ENCODE measurements around the gene MEGF10.

DNA sequence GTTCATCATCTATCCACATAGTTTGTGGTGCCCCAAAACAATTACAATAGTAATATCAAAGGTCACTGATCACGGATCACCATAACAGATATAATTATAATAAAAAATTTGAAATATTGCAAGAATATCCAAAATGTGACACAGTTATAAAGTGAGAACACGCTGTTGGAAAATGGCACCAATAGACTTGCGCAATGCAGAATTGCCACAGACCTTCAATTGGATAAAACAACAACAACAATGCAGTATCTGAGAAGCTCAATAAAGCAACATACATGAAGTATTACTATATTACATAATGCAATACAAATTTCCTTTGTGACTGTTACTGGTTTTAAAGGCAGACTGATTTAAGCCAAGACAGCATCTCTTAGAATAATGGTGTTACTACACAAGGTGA, 182.1 kb downstream of the MEGF10 start:
- TF ChIP-seq, protein P1, sequence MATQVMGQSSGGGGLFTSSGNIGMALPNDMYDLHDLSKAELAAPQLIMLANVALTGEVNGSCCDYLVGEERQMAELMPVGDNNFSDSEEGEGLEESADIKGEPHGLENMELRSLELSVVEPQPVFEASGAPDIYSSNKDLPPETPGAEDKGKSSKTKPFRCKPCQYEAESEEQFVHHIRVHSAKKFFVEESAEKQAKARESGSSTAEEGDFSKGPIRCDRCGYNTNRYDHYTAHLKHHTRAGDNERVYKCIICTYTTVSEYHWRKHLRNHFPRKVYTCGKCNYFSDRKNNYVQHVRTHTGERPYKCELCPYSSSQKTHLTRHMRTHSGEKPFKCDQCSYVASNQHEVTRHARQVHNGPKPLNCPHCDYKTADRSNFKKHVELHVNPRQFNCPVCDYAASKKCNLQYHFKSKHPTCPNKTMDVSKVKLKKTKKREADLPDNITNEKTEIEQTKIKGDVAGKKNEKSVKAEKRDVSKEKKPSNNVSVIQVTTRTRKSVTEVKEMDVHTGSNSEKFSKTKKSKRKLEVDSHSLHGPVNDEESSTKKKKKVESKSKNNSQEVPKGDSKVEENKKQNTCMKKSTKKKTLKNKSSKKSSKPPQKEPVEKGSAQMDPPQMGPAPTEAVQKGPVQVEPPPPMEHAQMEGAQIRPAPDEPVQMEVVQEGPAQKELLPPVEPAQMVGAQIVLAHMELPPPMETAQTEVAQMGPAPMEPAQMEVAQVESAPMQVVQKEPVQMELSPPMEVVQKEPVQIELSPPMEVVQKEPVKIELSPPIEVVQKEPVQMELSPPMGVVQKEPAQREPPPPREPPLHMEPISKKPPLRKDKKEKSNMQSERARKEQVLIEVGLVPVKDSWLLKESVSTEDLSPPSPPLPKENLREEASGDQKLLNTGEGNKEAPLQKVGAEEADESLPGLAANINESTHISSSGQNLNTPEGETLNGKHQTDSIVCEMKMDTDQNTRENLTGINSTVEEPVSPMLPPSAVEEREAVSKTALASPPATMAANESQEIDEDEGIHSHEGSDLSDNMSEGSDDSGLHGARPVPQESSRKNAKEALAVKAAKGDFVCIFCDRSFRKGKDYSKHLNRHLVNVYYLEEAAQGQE (IDR thresholded peaks at IDR 0.05; ENCODE audit: borderline replicate concordance) = no peak
- TF ChIP-seq, protein P2, sequence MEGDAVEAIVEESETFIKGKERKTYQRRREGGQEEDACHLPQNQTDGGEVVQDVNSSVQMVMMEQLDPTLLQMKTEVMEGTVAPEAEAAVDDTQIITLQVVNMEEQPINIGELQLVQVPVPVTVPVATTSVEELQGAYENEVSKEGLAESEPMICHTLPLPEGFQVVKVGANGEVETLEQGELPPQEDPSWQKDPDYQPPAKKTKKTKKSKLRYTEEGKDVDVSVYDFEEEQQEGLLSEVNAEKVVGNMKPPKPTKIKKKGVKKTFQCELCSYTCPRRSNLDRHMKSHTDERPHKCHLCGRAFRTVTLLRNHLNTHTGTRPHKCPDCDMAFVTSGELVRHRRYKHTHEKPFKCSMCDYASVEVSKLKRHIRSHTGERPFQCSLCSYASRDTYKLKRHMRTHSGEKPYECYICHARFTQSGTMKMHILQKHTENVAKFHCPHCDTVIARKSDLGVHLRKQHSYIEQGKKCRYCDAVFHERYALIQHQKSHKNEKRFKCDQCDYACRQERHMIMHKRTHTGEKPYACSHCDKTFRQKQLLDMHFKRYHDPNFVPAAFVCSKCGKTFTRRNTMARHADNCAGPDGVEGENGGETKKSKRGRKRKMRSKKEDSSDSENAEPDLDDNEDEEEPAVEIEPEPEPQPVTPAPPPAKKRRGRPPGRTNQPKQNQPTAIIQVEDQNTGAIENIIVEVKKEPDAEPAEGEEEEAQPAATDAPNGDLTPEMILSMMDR (IDR thresholded peaks at IDR 0.05; ENCODE audit: poor library complexity, severe bottlenecking) = no peak
- TF ChIP-seq POLR2AphosphoS5 (IDR thresholded peaks at IDR 0.05) = no peak
- TF ChIP-seq SMC3 (conservative IDR thresholded peaks at IDR 0.05; ENCODE audit: poor library complexity) = no peak
- no peak for TF ChIP-seq EZH2 (IDR thresholded peaks at IDR 0.05; ENCODE audit: borderline replicate concordance, insufficient read depth, low read length, poor library complexity, severe bottlenecking)
- TF ChIP-seq EP300 (conservative IDR thresholded peaks at IDR 0.05; ENCODE audit: poor library complexity, severe bottlenecking) = no peak
- TF ChIP-seq TAF1 (IDR thresholded peaks at IDR 0.05; ENCODE audit: low read depth) = no peak
- no peak for TF ChIP-seq RAD21 (conservative IDR thresholded peaks at IDR 0.05)

Measured in neural cell (in vitro differentiated cells).